ENCODE results near the gene GNL1. TPM values are rescaled to one million over a fixed set of nuclear protein-coding genes. Genes with fewer than 3 reads are reported as not detected.
"Not testable (repeated sequence)": the region's sequence is repeated elsewhere in the genome, so short reads cannot be mapped to it uniquely, and the experiment has no call there.

The GNL1 gene
- total RNA-seq, 4 donors from 2014 or later: 13.5 to 34.1 (median 20.7) TPM

- DNase-seq: no peak
- TF ChIP-seq POLR2AphosphoS5 (IDR thresholded peaks at IDR 0.05) (no peak), EP300 (IDR thresholded peaks at IDR 0.05; ENCODE audit: low read depth) (no peak), CTCF (IDR thresholded peaks at IDR 0.05) (no peak)
- Histone ChIP-seq H3K4me3 (no peak overlapping the region), H3K27me3 (no peaks in the 10 kb centered on the region), H3K4me1 (peaks cover 0 to 23% (median 4%) of the 10 kb centered on the region in 4 donors), H3K27ac (no peak overlapping the region), H3K9me3 (no peaks in the 10 kb centered on the region), H3K36me3 (no peaks in the 10 kb centered on the region)
- in situ Hi-C loops (cut with MboI; ENCODE audit: low pct_ligation_motif_present in 1 of 4, low pct_unique_long_range_greater_than_20kb in 1 of 4, low sequenced_read_pairs in 3 of 4): no loop called here
- intact Hi-C loops (cut with DNase I; ENCODE audit: low total_unique reads): loop anchor here (5.0 kb wide), 1 partner anchor 51 kb away; no protein-coding TSS in a partner anchor
- WGBS, 2 donors (ENCODE audit: low coverage in 1 of 2): 63 to 94% methylated on average over 3 to 15 of the region's 15 CpGs
Observed at GRCh38 chr6:30533460-30534294, 22.6 kb downstream of the GNL1 start.

- WGBS, 2 donors (ENCODE audit: low coverage in 1 of 2): 54 to 62% methylated on average over 2 of the region's 2 CpGs
- Histone ChIP-seq H3K4me3 (no peak overlapping the region), H3K27me3 (no peaks in the 10 kb centered on the region), H3K9me3 (no peaks in the 10 kb centered on the region), H3K4me1 (peaks cover 3 to 38% (median 8%) of the 10 kb centered on the region in 4 donors), H3K27ac (peak overlapping the region in 1 of 4 donors; percentile 16), H3K36me3 (no peaks in the 10 kb centered on the region)
- intact Hi-C loops (cut with DNase I; ENCODE audit: low total_unique reads): loop anchor here (5.0 kb wide), 1 partner anchor 48 kb away; no protein-coding TSS in a partner anchor
- DNase-seq: no peak
- in situ Hi-C loops (cut with MboI; ENCODE audit: low pct_ligation_motif_present in 1 of 4, low pct_unique_long_range_greater_than_20kb in 1 of 4, low sequenced_read_pairs in 3 of 4): no loop called here
- no peak for TF ChIP-seq EP300 (IDR thresholded peaks at IDR 0.05; ENCODE audit: low read depth)
- TF ChIP-seq POLR2A (IDR thresholded peaks at IDR 0.05): no peak
- TF ChIP-seq POLR2AphosphoS5 (IDR thresholded peaks at IDR 0.05): no peak
- no peak for TF ChIP-seq CTCF (IDR thresholded peaks at IDR 0.05)
Observed at GRCh38 chr6:30530014-30530413, 26.3 kb downstream of the GNL1 start.

- H3K9me3 ChIP-seq; in situ Hi-C loops (cut with MboI; ENCODE audit: low pct_ligation_motif_present in 1 of 4, low pct_unique_long_range_greater_than_20kb in 1 of 4, low sequenced_read_pairs in 3 of 4); H3K4me3 ChIP-seq; intact Hi-C loops (cut with DNase I; ENCODE audit: low total_unique reads); DNase-seq; H3K36me3 ChIP-seq; H3K27me3 ChIP-seq: not testable (repeated sequence)
- Histone ChIP-seq H3K27ac (peak overlapping the region in 3 of 4 donors; percentile 9 to 82 (median 16)), H3K4me1 (peaks cover 3 to 38% (median 8%) of the 10 kb centered on the region in 4 donors)
- WGBS, 2 donors (ENCODE audit: low coverage in 1 of 2): 79 to 80% methylated on average over 9 to 17 of the region's 17 CpGs
Observed at GRCh38 chr6:30529349-30529875, 26.9 kb downstream of the GNL1 start.

GRCh38 chr6:30526444-30526843 is 29.8 kb downstream of the GNL1 start:
- H3K36me3 ChIP-seq; H3K9me3 ChIP-seq; intact Hi-C loops (cut with DNase I; ENCODE audit: low total_unique reads); DNase-seq; H3K27me3 ChIP-seq; H3K27ac ChIP-seq; in situ Hi-C loops (cut with MboI; ENCODE audit: low pct_ligation_motif_present in 1 of 4, low pct_unique_long_range_greater_than_20kb in 1 of 4, low sequenced_read_pairs in 3 of 4); H3K4me3 ChIP-seq: not testable (repeated sequence)
- 97 to 100% methylated on average over 2 to 3 of the region's 3 CpGs for WGBS, 2 donors (ENCODE audit: low coverage in 1 of 2)
- peaks cover 4 to 33% (median 6%) of the 10 kb centered on the region in 4 donors for H3K4me1 ChIP-seq

GRCh38 chr6:30521952-30522351 is 34.3 kb downstream of the GNL1 start:
- H3K4me3 ChIP-seq; H3K9me3 ChIP-seq; H3K27me3 ChIP-seq; DNase-seq; H3K36me3 ChIP-seq; intact Hi-C loops (cut with DNase I; ENCODE audit: low total_unique reads); in situ Hi-C loops (cut with MboI; ENCODE audit: low pct_ligation_motif_present in 1 of 4, low pct_unique_long_range_greater_than_20kb in 1 of 4, low sequenced_read_pairs in 3 of 4): not testable (repeated sequence)
- WGBS, 2 donors (ENCODE audit: low coverage in 1 of 2): 88 to 93% methylated on average over 5 of the region's 5 CpGs
- peaks cover 9 to 25% (median 18%) of the 10 kb centered on the region in 4 donors for H3K4me1 ChIP-seq
- peak overlapping the region in 2 of 4 donors; percentile 74 to 86 for H3K27ac ChIP-seq
